ENCODE measurements around the gene SEL1L3.

The SEL1L3 gene

GRCh38 chr4:25852103-25852502, 10.7 kb downstream of the SEL1L3 start:
- no peak for DNase-seq (ENCODE audit: low read depth in 2 of 2)

GRCh38 chr4:25847329-25847728, 15.5 kb downstream of the SEL1L3 start:
- no peak for DNase-seq (ENCODE audit: low read depth in 2 of 2)

GRCh38 chr4:25845841-25846653, 16.7 kb downstream of the SEL1L3 start:
- no peak for DNase-seq (ENCODE audit: low read depth in 2 of 2)

GRCh38 chr4:25844961-25845712, 17.7 kb downstream of the SEL1L3 start:
- no peak for DNase-seq (ENCODE audit: low read depth in 2 of 2)

- DNase-seq (ENCODE audit: low read depth in 2 of 2), result no peak
Observed at GRCh38 chr4:25843340-25844097, 19.3 kb downstream of the SEL1L3 start.

GRCh38 chr4:25842229-25842845, 20.5 kb downstream of the SEL1L3 start:
- DNase-seq (ENCODE audit: low read depth in 2 of 2), result peak in 1 of 2 donors; percentile 18

GRCh38 chr4:25839687-25840086, 23.1 kb downstream of the SEL1L3 start:
- DNase-seq (ENCODE audit: low read depth in 2 of 2), result no peak

- no peak for DNase-seq (ENCODE audit: low read depth in 2 of 2)
Observed at GRCh38 chr4:25839233-25839632, 23.6 kb downstream of the SEL1L3 start.

- no peak for DNase-seq (ENCODE audit: low read depth in 2 of 2)
Observed at GRCh38 chr4:25838526-25838925, 24.3 kb downstream of the SEL1L3 start.

- no peak for DNase-seq (ENCODE audit: low read depth in 2 of 2)
Observed at GRCh38 chr4:25837107-25837506, 25.7 kb downstream of the SEL1L3 start.

GRCh38 chr4:25835384-25835783, 27.4 kb downstream of the SEL1L3 start:
- no peak for DNase-seq (ENCODE audit: low read depth in 2 of 2)

GRCh38 chr4:25834411-25835107, 28.2 kb downstream of the SEL1L3 start:
- DNase-seq (ENCODE audit: low read depth in 2 of 2), result no peak

- no peak for DNase-seq (ENCODE audit: low read depth in 2 of 2)
Observed at GRCh38 chr4:25830548-25830947, 32.2 kb downstream of the SEL1L3 start.

- DNase-seq (ENCODE audit: low read depth in 2 of 2), result no peak
Observed at GRCh38 chr4:25827897-25828296, 34.9 kb downstream of the SEL1L3 start.

- DNase-seq (ENCODE audit: low read depth in 2 of 2), result no peak
Observed at GRCh38 chr4:25827373-25827772, 35.4 kb downstream of the SEL1L3 start.

- DNase-seq (ENCODE audit: low read depth in 2 of 2), result no peak
Observed at GRCh38 chr4:25826074-25826752, 36.6 kb downstream of the SEL1L3 start.

GRCh38 chr4:25823632-25824031, 39.2 kb downstream of the SEL1L3 start:
- DNase-seq (ENCODE audit: low read depth in 2 of 2), result no peak

- no peak for DNase-seq (ENCODE audit: low read depth in 2 of 2)
Observed at GRCh38 chr4:25821899-25822298, 40.9 kb downstream of the SEL1L3 start.

GRCh38 chr4:25821267-25821666, 41.5 kb downstream of the SEL1L3 start:
- no peak for DNase-seq (ENCODE audit: low read depth in 2 of 2)

- no peak for DNase-seq (ENCODE audit: low read depth in 2 of 2)
Observed at GRCh38 chr4:25818876-25819275, 43.9 kb downstream of the SEL1L3 start.
